ENCODE measurements around the gene CCL13. TPM values are rescaled to one million over a fixed set of nuclear protein-coding genes. Genes with fewer than 3 reads are reported as not detected.

Gene CCL13
- total RNA-seq, 2 experiments from 2014 or later: not detected

- DNase-seq (no peak), ATAC-seq (no peak)
- intact Hi-C loops (cut with DNase I, micrococcal nuclease): no loop called here
- Mint-ChIP-seq H3K27me3 (peaks cover 36% of the 10 kb centered on the region), H3K27ac (no peak overlapping the region), H3K36me3 (ENCODE audit: low read depth) (no peaks in the 10 kb centered on the region), H3K4me3 (no peak overlapping the region), H3K4me1 (no peaks in the 10 kb centered on the region), H3K9me3 (ENCODE audit: low read depth) (peaks cover 2% of the 10 kb centered on the region)
- CTCF ChIA-PET: interaction anchor here (0.6 to 0.7 kb wide), 2 partner anchors 648 to 980 kb away, joined by 3 read pairs; no protein-coding TSS in a partner anchor
- POLR2A ChIA-PET: no interaction called here
These were observed 17.0 kb upstream of the CCL13 start for GRCh38 chr17:34339138-34339770.

- CTCF ChIA-PET: interaction anchor here (1.3 kb wide), 1 partner anchor 20 kb away, joined by 4 read pairs; no protein-coding TSS in a partner anchor
- H3K4me1 Mint-ChIP-seq: no peaks in the 10 kb centered on the region
- no peaks in the 10 kb centered on the region for H3K36me3 Mint-ChIP-seq (ENCODE audit: low read depth)
- H3K27me3 Mint-ChIP-seq: peaks cover 39% of the 10 kb centered on the region
- DNase-seq (no peak), ATAC-seq (no peak)
- no peaks in the 10 kb centered on the region for H3K9me3 Mint-ChIP-seq (ENCODE audit: low read depth)
- POLR2A ChIA-PET: no interaction called here
- intact Hi-C loops (cut with DNase I, micrococcal nuclease): no loop called here
- no peak overlapping the region for H3K4me3 Mint-ChIP-seq
- H3K27ac Mint-ChIP-seq: no peak overlapping the region
These were observed 14.4 kb upstream of the CCL13 start for GRCh38 chr17:34341916-34342315.

- intact Hi-C loops (cut with DNase I, micrococcal nuclease): no loop called here
- DNase-seq (no peak), ATAC-seq (no peak)
- CTCF ChIA-PET: interaction anchor here (1.0 kb wide), 1 partner anchor 14 kb away, joined by 3 read pairs; no protein-coding TSS in a partner anchor
- Mint-ChIP-seq H3K27me3 (peaks cover 29% of the 10 kb centered on the region), H3K36me3 (ENCODE audit: low read depth) (no peaks in the 10 kb centered on the region), H3K9me3 (ENCODE audit: low read depth) (no peaks in the 10 kb centered on the region), H3K4me3 (no peak overlapping the region), H3K4me1 (no peaks in the 10 kb centered on the region), H3K27ac (no peak overlapping the region)
- POLR2A ChIA-PET: no interaction called here
These were observed 9.2 kb upstream of the CCL13 start for GRCh38 chr17:34347063-34347462.

- intact Hi-C loops (cut with DNase I, micrococcal nuclease): no loop called here
- H3K36me3 Mint-ChIP-seq (ENCODE audit: low read depth): no peaks in the 10 kb centered on the region
- DNase-seq (no peak), ATAC-seq (no peak)
- ChIA-PET POLR2A (interaction anchor here (0.7 kb wide), 1 partner anchor 213 kb away, joined by 3 read pairs; no protein-coding TSS in a partner anchor), CTCF (interaction anchor here (1.5 kb wide), 1 partner anchor 11 kb away, joined by 4 read pairs; no protein-coding TSS in a partner anchor)
- H3K27me3 Mint-ChIP-seq: peaks cover 19% of the 10 kb centered on the region
- H3K4me3 Mint-ChIP-seq: no peak overlapping the region
- H3K4me1 Mint-ChIP-seq: no peaks in the 10 kb centered on the region
- no peak overlapping the region for H3K27ac Mint-ChIP-seq
- H3K9me3 Mint-ChIP-seq (ENCODE audit: low read depth): peaks cover 4% of the 10 kb centered on the region
These were observed 6.5 kb upstream of the CCL13 start for GRCh38 chr17:34349751-34350150.

- ATAC-seq (no peak), DNase-seq (no peak)
- CTCF ChIA-PET: no interaction called here
- Mint-ChIP-seq H3K9me3 (ENCODE audit: low read depth) (peaks cover 4% of the 10 kb centered on the region), H3K27me3 (peaks cover 16% of the 10 kb centered on the region), H3K27ac (no peak overlapping the region), H3K4me1 (no peaks in the 10 kb centered on the region), H3K36me3 (ENCODE audit: low read depth) (no peaks in the 10 kb centered on the region), H3K4me3 (no peak overlapping the region)
- intact Hi-C loops (cut with DNase I, micrococcal nuclease): no loop called here
- POLR2A ChIA-PET: no interaction called here
These were observed 5.2 kb upstream of the CCL13 start for GRCh38 chr17:34351096-34351495.

GRCh38 chr17:34352191-34352590 is 4.1 kb upstream of the CCL13 start:
- ChIA-PET CTCF (interaction anchor here (0.5 to 2.3 kb wide), 2 partner anchors 9 to 67 kb away, joined by 3 to 11 read pairs; no protein-coding TSS in a partner anchor), POLR2A (no interaction called here)
- peaks cover 14% of the 10 kb centered on the region for H3K27me3 Mint-ChIP-seq
- peaks cover 4% of the 10 kb centered on the region for H3K9me3 Mint-ChIP-seq (ENCODE audit: low read depth)
- ATAC-seq (no peak), DNase-seq (no peak)
- no peak overlapping the region for H3K4me3 Mint-ChIP-seq
- no peaks in the 10 kb centered on the region for H3K4me1 Mint-ChIP-seq
- intact Hi-C loops (cut with DNase I, micrococcal nuclease): no loop called here
- H3K36me3 Mint-ChIP-seq (ENCODE audit: low read depth): no peaks in the 10 kb centered on the region
- no peak overlapping the region for H3K27ac Mint-ChIP-seq

- Mint-ChIP-seq H3K4me3 (no peak overlapping the region), H3K36me3 (ENCODE audit: low read depth) (no peaks in the 10 kb centered on the region), H3K27me3 (peaks cover 13% of the 10 kb centered on the region), H3K4me1 (no peaks in the 10 kb centered on the region), H3K9me3 (ENCODE audit: low read depth) (peaks cover 4% of the 10 kb centered on the region), H3K27ac (no peak overlapping the region)
- ATAC-seq (no peak), DNase-seq (no peak)
- POLR2A ChIA-PET: no interaction called here
- intact Hi-C loops (cut with DNase I, micrococcal nuclease): no loop called here
- CTCF ChIA-PET: interaction anchor here (0.7 to 1.9 kb wide), 7 partner anchors 10 to 182 kb away, joined by 3 to 13 read pairs (median 5); no protein-coding TSS in a partner anchor
These were observed 1.6 kb upstream of the CCL13 start for GRCh38 chr17:34354637-34355036.

- no peak for ATAC-seq
- H3K4me1 Mint-ChIP-seq: peaks cover 2% of the 10 kb centered on the region
- ChIA-PET POLR2A (no interaction called here), CTCF (interaction anchor here (8.6 kb wide), 1 partner anchor 155 kb away, joined by 225 read pairs; no protein-coding TSS in a partner anchor)
- intact Hi-C loops (cut with DNase I, micrococcal nuclease): no loop called here
- H3K4me3 Mint-ChIP-seq: no peak overlapping the region
- H3K36me3 Mint-ChIP-seq (ENCODE audit: low read depth): no peaks in the 10 kb centered on the region
- DNase-seq: no peak
- no peak overlapping the region for H3K27ac Mint-ChIP-seq
- H3K9me3 Mint-ChIP-seq (ENCODE audit: low read depth): peaks cover 4% of the 10 kb centered on the region
- H3K27me3 Mint-ChIP-seq: peaks cover 7% of the 10 kb centered on the region
These were observed 1.1 kb downstream of the CCL13 start for GRCh38 chr17:34357398-34357797.

- peaks cover 2% of the 10 kb centered on the region for H3K4me1 Mint-ChIP-seq
- no peak overlapping the region for H3K27ac Mint-ChIP-seq
- peaks cover 3% of the 10 kb centered on the region for H3K9me3 Mint-ChIP-seq (ENCODE audit: low read depth)
- no peak for DNase-seq
- ATAC-seq: no peak
- H3K27me3 Mint-ChIP-seq: peaks cover 8% of the 10 kb centered on the region
- intact Hi-C loops (cut with DNase I, micrococcal nuclease): no loop called here
- no peak overlapping the region for H3K4me3 Mint-ChIP-seq
- POLR2A ChIA-PET: no interaction called here
- H3K36me3 Mint-ChIP-seq (ENCODE audit: low read depth): no peaks in the 10 kb centered on the region
- CTCF ChIA-PET: interaction anchor here (1.0 to 8.6 kb wide), 4 partner anchors 19 to 194 kb away, joined by 3 to 225 read pairs (median 16); no protein-coding TSS in a partner anchor
These were observed 2.4 kb downstream of the CCL13 start for GRCh38 chr17:34358631-34359030.

GRCh38 chr17:34360601-34361270 is 4.5 kb downstream of the CCL13 start:
- H3K4me3 Mint-ChIP-seq: no peak overlapping the region
- POLR2A ChIA-PET: interaction anchor here (1.2 kb wide), 1 partner anchor 160 kb away, joined by 3 read pairs; no protein-coding TSS in a partner anchor
- H3K27ac Mint-ChIP-seq: no peak overlapping the region

GRCh38 chr17:34361478-34362061 is 5.3 kb downstream of the CCL13 start:
- no peak overlapping the region for H3K4me3 Mint-ChIP-seq
- intact Hi-C loops (cut with DNase I, micrococcal nuclease): loop anchor here (1.0 kb wide), 3 partner anchors 161 to 582 kb away; no protein-coding TSS in a partner anchor
- no peaks in the 10 kb centered on the region for H3K36me3 Mint-ChIP-seq (ENCODE audit: low read depth)
- no peaks in the 10 kb centered on the region for H3K9me3 Mint-ChIP-seq (ENCODE audit: low read depth)
- H3K27me3 Mint-ChIP-seq: peaks cover 20% of the 10 kb centered on the region
- DNase-seq: peak; percentile 91
- ChIA-PET POLR2A (interaction anchor here (1.2 kb wide), 1 partner anchor 160 kb away, joined by 3 read pairs; no protein-coding TSS in a partner anchor), CTCF (interaction anchor here (0.6 to 8.6 kb wide), 52 partner anchors 8 to 900 kb away, joined by 3 to 225 read pairs (median 5); partner anchors contain the start of genes CCL11 and CCL8)
- ATAC-seq: peak; percentile 98
- no peak overlapping the region for H3K27ac Mint-ChIP-seq
- H3K4me1 Mint-ChIP-seq: peaks cover 10% of the 10 kb centered on the region

More at GRCh38 chr17:34360601-34361270, 4.5 kb downstream of the CCL13 start:
- DNase-seq (no peak), ATAC-seq (no peak)
- CTCF ChIA-PET: interaction anchor here (0.7 to 8.6 kb wide), 44 partner anchors 8 to 582 kb away, joined by 3 to 225 read pairs (median 5); partner anchors contain the start of genes CCL11 and CCL8
- Mint-ChIP-seq H3K27me3 (peaks cover 18% of the 10 kb centered on the region), H3K36me3 (ENCODE audit: low read depth) (no peaks in the 10 kb centered on the region), H3K4me1 (peaks cover 9% of the 10 kb centered on the region), H3K9me3 (ENCODE audit: low read depth) (no peaks in the 10 kb centered on the region)
- intact Hi-C loops (cut with DNase I, micrococcal nuclease): loop anchor here (1.0 kb wide), 3 partner anchors 160 to 581 kb away; no protein-coding TSS in a partner anchor

Data from activated CD4-positive, alpha-beta T cell treated with anti-CD3 and anti-CD28 coated beads for 36 hours (primary cell).